GM23338 (cell line): ENCODE data around the gene PRKCH. TPM values are rescaled to one million over a fixed set of nuclear protein-coding genes. Genes with fewer than 3 reads are reported as not detected.

ENCODE experiments used
- ATAC-seq: fragments of 200-7000 bp; cut with Tn5 transposase; 3 replicates; pipeline ENCODE4 v1.9.1; 2020
- DNase-seq: peaks from one replicate; pipeline ENCODE4 v3.0.0-alpha.2; 2015; ENCODE audit warnings: low spot score
- H2AFZ ChIP-seq: fragments of 200-600 bp; sonication (generic); 2 replicates; pipeline ENCODE4 v1.8.0; 2016; ENCODE audit warnings: antibody characterized with exemption, mild to moderate bottlenecking, moderate library complexity
- H3F3A ChIP-seq: fragments of 200-600 bp; sonication (generic); replicated peaks from 2 replicates; pipeline ENCODE4 v1.8.0; 2017; ENCODE audit warnings: antibody characterized with exemption, mixed run types, low read depth
- H3K27ac ChIP-seq: fragments of 200-600 bp; sonication (generic); 2 replicates; pipeline ENCODE4 v1.6.1; 2016; ENCODE audit warnings: low read depth
- H3K27me3 ChIP-seq: fragments of 200-600 bp; sonication (generic); 2 replicates; pipeline ENCODE4 v1.8.0; 2016; ENCODE audit warnings: mild to moderate bottlenecking, mixed run types, moderate library complexity; ENCODE audit not compliant: insufficient read depth
- H3K36me3 ChIP-seq: fragments of 200-600 bp; sonication (generic); 2 replicates; pipeline ENCODE4 v1.8.0; 2016; ENCODE audit warnings: mild to moderate bottlenecking; ENCODE audit not compliant: insufficient read depth
- H3K4me1 ChIP-seq: fragments of 200-600 bp; sonication (generic); 2 replicates; pipeline ENCODE4 v1.8.0; 2016; ENCODE audit warnings: mild to moderate bottlenecking, moderate library complexity; ENCODE audit not compliant: insufficient read depth
- H3K4me2 ChIP-seq: fragments of 200-600 bp; sonication (generic); 2 replicates; pipeline ENCODE4 v1.7.1; 2017; ENCODE audit warnings: mixed run types
- H3K4me3 ChIP-seq: fragments of 200-600 bp; sonication (generic); 2 replicates; pipeline ENCODE4 v1.6.1; 2016; ENCODE audit warnings: mixed run types
- H3K79me2 ChIP-seq: fragments of 200-600 bp; sonication (generic); replicated peaks from 2 replicates; pipeline ENCODE4 v1.8.0; 2017; ENCODE audit warnings: mild to moderate bottlenecking; ENCODE audit not compliant: insufficient read depth
- H3K9me2 ChIP-seq: fragments of 200-600 bp; sonication (generic); 2 replicates; pipeline ENCODE4 v1.8.0; 2017; ENCODE audit not compliant: insufficient read depth
- H4K20me1 ChIP-seq: fragments of 200-600 bp; sonication (generic); replicated peaks from 2 replicates; pipeline ENCODE4 v1.8.0; 2017; ENCODE audit warnings: mild to moderate bottlenecking; ENCODE audit not compliant: insufficient read depth
- H3K27ac Mint-ChIP-seq: 2 replicates; pipeline ENCODE4 v1.8.0; 2020; ENCODE audit warnings: inconsistent platforms, mild to moderate bottlenecking, moderate library complexity, mixed read lengths
- H3K27me3 Mint-ChIP-seq: 3 replicates; pipeline ENCODE4 v1.8.0; 2022; ENCODE audit warnings: low read depth, mild to moderate bottlenecking, moderate library complexity, mixed read lengths, inconsistent platforms; ENCODE audit not compliant: insufficient read depth, poor library complexity
- H3K36me3 Mint-ChIP-seq: 3 replicates; pipeline ENCODE4 v1.8.0; 2021; ENCODE audit warnings: low read depth, mild to moderate bottlenecking, inconsistent platforms, moderate library complexity, mixed read lengths
- H3K4me1 Mint-ChIP-seq: 3 replicates; pipeline ENCODE4 v1.8.0; 2020; ENCODE audit warnings: mild to moderate bottlenecking, inconsistent platforms, mixed read lengths
- H3K4me3 Mint-ChIP-seq: 3 replicates; pipeline ENCODE4 v1.8.0; 2021; ENCODE audit warnings: moderate library complexity, mild to moderate bottlenecking, inconsistent platforms, mixed read lengths
- H3K9me3 Mint-ChIP-seq: 3 replicates; pipeline ENCODE4 v1.8.0; 2020; ENCODE audit warnings: moderate library complexity, mild to moderate bottlenecking, inconsistent platforms, mixed read lengths
- CREB1 ChIP-seq: fragments of 250-450 bp; sonication (Bioruptor Pico); IDR thresholded peaks from 2 replicates; pipeline ENCODE4 v1.5.0; 2020; ENCODE audit warnings: low read depth, mild to moderate bottlenecking, moderate library complexity
- CTCF ChIP-seq, 2 experiments: fragments of 200-600 bp in 1 of 2; sonication (generic) in 1 of 2; conservative IDR thresholded peaks; 2 replicates each; pipeline versions ENCODE4 v1.5.1 to v1.6.1; 2016 to 2017; ENCODE audit warnings: antibody characterized with exemption in 2 of 2, low read depth in 2 of 2, mild to moderate bottlenecking in 2 of 2, moderate library complexity in 1 of 2
- ETS1 ChIP-seq: IDR thresholded peaks from 2 replicates; pipeline ENCODE4 v1.6.1; 2016; ENCODE audit warnings: antibody characterized with exemption
- JUNB ChIP-seq: IDR thresholded peaks from one replicate; pipeline ENCODE4 v1.6.1; 2016; ENCODE audit warnings: antibody characterized with exemption; ENCODE audit not compliant: unreplicated experiment
- NANOG ChIP-seq: IDR thresholded peaks from 2 replicates; pipeline ENCODE4 v1.6.1; 2016; ENCODE audit warnings: antibody characterized with exemption, borderline replicate concordance
- POLR2AphosphoS5 ChIP-seq: IDR thresholded peaks from 2 replicates; pipeline ENCODE4 v1.6.1; 2016; ENCODE audit warnings: antibody characterized with exemption, low read depth
- REST ChIP-seq: IDR thresholded peaks from one replicate; pipeline ENCODE4 v1.6.1; 2018; ENCODE audit warnings: antibody characterized with exemption; ENCODE audit not compliant: unreplicated experiment
- STAT1 ChIP-seq: IDR thresholded peaks from one replicate; pipeline ENCODE4 v1.6.1; 2016; ENCODE audit warnings: antibody characterized with exemption; ENCODE audit not compliant: unreplicated experiment
- ZNF114 ChIP-seq: fragments of 250-450 bp; sonication (Bioruptor Pico); IDR thresholded peaks from 2 replicates; pipeline ENCODE4 v1.5.0; 2020; ENCODE audit warnings: mild to moderate bottlenecking, moderate library complexity
- polyA plus RNA-seq: library from polyadenylated mRNA; unstranded; fragments of >200 nt; fragmentation: Nextera tagmentation; extraction: Ambion mirVana; gene quantifications from 2 replicates; pipeline ENCODE4 v1.2.1, GENCODE V29; 2016
- total RNA-seq: library from RNA; depleted of rRNA; stranded (reverse); fragments of >200 nt; shearing (Covaris generic); gene quantifications from 2 replicates; pipeline ENCODE4 v1.2.3, GENCODE V29; 2014

The PRKCH gene
- total and polyA plus RNA-seq, 2 experiments from 2014 or later, result 5.4 to 10.1 TPM

GRCh38 chr14:61341275-61342206, 20.2 kb downstream of the PRKCH start (continued):
- TF ChIP-seq REST (no peak), CREB1 (CRISPR knock-in tag) (no peak), ETS1 (no peak), NANOG (no peak), POLR2AphosphoS5 (no peak), CTCF (conservative IDR thresholded peaks at IDR 0.05; ENCODE audit: low read depth in 2 of 2) (no peak)

GRCh38 chr14:61342486-61342885, 21.1 kb downstream of the PRKCH start:
- H3K27ac Mint-ChIP-seq, result no peak overlapping the region
- Histone ChIP-seq H3K4me1 (no peaks in the 10 kb centered on the region), H3K36me3 (no peaks in the 10 kb centered on the region), H3K27me3 (no peaks in the 10 kb centered on the region), H3K27ac (no peak overlapping the region), H4K20me1 (no peaks in the 10 kb centered on the region), H3F3A (no peaks in the 10 kb centered on the region), H3K79me2 (no peaks in the 10 kb centered on the region), H2AFZ (no peak overlapping the region), H3K9me2 (0 out of 2 replicates have a peak, but pooled peaks cover under 1% of the 10 kb centered on the region), H3K4me3 (no peak overlapping the region), H3K4me2 (no peak overlapping the region)
- ATAC-seq, result no peak
- peaks cover 6% of the 10 kb centered on the region; the same call in 2 of the 3 replicates for H3K4me1 Mint-ChIP-seq
- no peaks in the 10 kb centered on the region for H3K27me3 Mint-ChIP-seq
- no peak for DNase-seq
- H3K4me3 Mint-ChIP-seq, result no peak overlapping the region
- H3K9me3 Mint-ChIP-seq, result no peaks in the 10 kb centered on the region
- no peaks in the 10 kb centered on the region for H3K36me3 Mint-ChIP-seq
- TF ChIP-seq CTCF (conservative IDR thresholded peaks at IDR 0.05; ENCODE audit: low read depth in 2 of 2), result no peak
- no peak for TF ChIP-seq JUNB
- TF ChIP-seq REST, result no peak
- TF ChIP-seq ZNF114 (CRISPR knock-in tag), result no peak
- no peak for TF ChIP-seq STAT1
- no peak for TF ChIP-seq ETS1
